SU-DHL-6 (cell line): Measurements from ENCODE around the gene CACNA1C.

Source experiments
- H2AFZ ChIP-seq: fragments of 200-600 bp; sonication (generic); 2 replicates; pipeline ENCODE4 v1.6.1; 2014; ENCODE audit warnings: low read depth, mild to moderate bottlenecking, moderate library complexity, mixed read lengths, antibody characterized with exemption, low read length; ENCODE audit not compliant: severe bottlenecking
- H3F3A ChIP-seq: fragments of 200-600 bp; shearing (Covaris generic); 2 replicates; pipeline ENCODE4 v1.6.0; 2016; ENCODE audit warnings: antibody characterized with exemption, mild to moderate bottlenecking; ENCODE audit not compliant: insufficient read depth
- H3K27ac ChIP-seq: fragments of 200-600 bp; sonication (generic); 2 replicates; pipeline ENCODE4 v1.5.1; 2016; ENCODE audit warnings: low read depth, mild to moderate bottlenecking, low read length, moderate library complexity, mixed read lengths
- H3K27me3 ChIP-seq: fragments of 200-600 bp; sonication (generic), shearing (Covaris generic); 2 replicates; pipeline ENCODE4 v1.6.0; 2014; ENCODE audit warnings: mild to moderate bottlenecking, low read length
- H3K36me3 ChIP-seq: fragments of 200-600 bp; sonication (generic); 2 replicates; pipeline ENCODE4 v1.6.1; 2014; ENCODE audit warnings: mild to moderate bottlenecking, low read length, mixed read lengths
- H3K4me2 ChIP-seq: fragments of 300-600, 200-600 bp; shearing (Covaris generic), sonication (generic); 2 replicates; pipeline ENCODE4 v1.6.0; 2014; ENCODE audit warnings: low read length, low read depth, mild to moderate bottlenecking; ENCODE audit not compliant: poor library complexity, severe bottlenecking
- H3K4me3 ChIP-seq: fragments of 200-600 bp; sonication (generic); 2 replicates; pipeline ENCODE4 v1.5.1; 2014; ENCODE audit warnings: antibody characterized with exemption, low read length, mild to moderate bottlenecking, mixed read lengths; ENCODE audit not compliant: insufficient read depth, poor library complexity, severe bottlenecking
- H3K79me2 ChIP-seq: fragments of 200-600 bp; sonication (generic); 2 replicates; pipeline ENCODE4 v1.6.1; 2014; ENCODE audit warnings: mild to moderate bottlenecking, low read length, moderate library complexity; ENCODE audit not compliant: insufficient read depth
- H3K9ac ChIP-seq: fragments of 200-600 bp; sonication (generic); 2 replicates; pipeline ENCODE4 v1.7.0; 2014; ENCODE audit warnings: mild to moderate bottlenecking, low read length
- H3K9me2 ChIP-seq: fragments of 200-600 bp; sonication (generic); replicated peaks from 2 replicates; pipeline ENCODE4 v1.6.1; 2014; ENCODE audit warnings: low read length; ENCODE audit not compliant: insufficient read depth
- H3K9me3 ChIP-seq: fragments of 200-600 bp; sonication (generic); 2 replicates; pipeline ENCODE4 v1.6.1; 2014; ENCODE audit warnings: low read length, mixed read lengths; ENCODE audit not compliant: insufficient read depth
- H4K20me1 ChIP-seq: fragments of 200-600 bp; sonication (generic); 2 replicates; pipeline ENCODE4 v1.6.1; 2014; ENCODE audit warnings: low read depth, mild to moderate bottlenecking, antibody characterized with exemption, low read length, moderate library complexity, mixed read lengths
- CTCF ChIP-seq: fragments of 200-600 bp; sonication (generic); IDR thresholded peaks from one replicate; pipeline ENCODE4 v1.5.1; 2017; ENCODE audit warnings: antibody characterized with exemption, mild to moderate bottlenecking, low read length, moderate library complexity; ENCODE audit not compliant: insufficient read depth, poor library complexity, severe bottlenecking
- EZH2phosphoT487 ChIP-seq: fragments of 200-600 bp; sonication (generic), shearing (Covaris generic); conservative IDR thresholded peaks from 2 replicates; pipeline ENCODE4 v1.6.1; 2018; ENCODE audit warnings: mild to moderate bottlenecking, antibody characterized with exemption, low read length, moderate library complexity, mixed read lengths

Gene CACNA1C

DNA sequence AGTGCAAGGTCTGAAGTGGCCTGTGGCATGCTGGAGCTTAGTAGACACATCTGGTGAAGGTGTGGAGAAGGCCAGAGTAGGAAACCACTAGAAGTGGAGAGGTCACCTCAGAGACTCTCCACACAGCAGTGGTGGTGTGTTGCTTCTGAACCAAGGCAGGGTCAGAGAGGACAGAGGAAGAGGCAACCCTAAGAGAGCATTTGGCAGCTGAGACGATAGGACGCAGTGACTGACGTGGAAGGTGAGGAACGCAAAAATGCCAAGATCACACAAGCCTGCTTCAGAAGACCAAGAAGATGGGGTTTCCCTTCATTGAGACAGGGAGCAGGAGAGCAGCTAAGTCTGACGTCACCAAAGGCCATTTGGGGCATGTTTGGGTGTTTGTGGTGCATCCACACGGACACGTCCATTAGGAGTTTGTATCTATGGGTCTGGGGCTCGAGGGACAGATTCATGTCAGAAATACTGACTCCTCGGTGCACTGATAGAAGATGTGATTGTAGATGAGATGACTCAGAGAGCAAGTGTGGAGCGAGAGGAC is 338.1 kb downstream of the CACNA1C start:
- no peaks in the 10 kb centered on the region for H3K79me2 ChIP-seq
- H3K36me3 ChIP-seq, result no peaks in the 10 kb centered on the region
- no peak for TF ChIP-seq CTCF
- TF ChIP-seq EZH2phosphoT487, result no peak
- no peak overlapping the region for H3K4me2 ChIP-seq
- no peaks in the 10 kb centered on the region for H3K27me3 ChIP-seq
- H3F3A ChIP-seq, result no peaks in the 10 kb centered on the region
- no peaks in the 10 kb centered on the region for H3K9me2 ChIP-seq
- H4K20me1 ChIP-seq, result no peaks in the 10 kb centered on the region
- H3K9ac ChIP-seq, result no peak overlapping the region
- H3K27ac ChIP-seq, result no peak overlapping the region
- no peaks in the 10 kb centered on the region for H3K9me3 ChIP-seq
- no peak overlapping the region for H2AFZ ChIP-seq
- no peak overlapping the region for H3K4me3 ChIP-seq

DNA sequence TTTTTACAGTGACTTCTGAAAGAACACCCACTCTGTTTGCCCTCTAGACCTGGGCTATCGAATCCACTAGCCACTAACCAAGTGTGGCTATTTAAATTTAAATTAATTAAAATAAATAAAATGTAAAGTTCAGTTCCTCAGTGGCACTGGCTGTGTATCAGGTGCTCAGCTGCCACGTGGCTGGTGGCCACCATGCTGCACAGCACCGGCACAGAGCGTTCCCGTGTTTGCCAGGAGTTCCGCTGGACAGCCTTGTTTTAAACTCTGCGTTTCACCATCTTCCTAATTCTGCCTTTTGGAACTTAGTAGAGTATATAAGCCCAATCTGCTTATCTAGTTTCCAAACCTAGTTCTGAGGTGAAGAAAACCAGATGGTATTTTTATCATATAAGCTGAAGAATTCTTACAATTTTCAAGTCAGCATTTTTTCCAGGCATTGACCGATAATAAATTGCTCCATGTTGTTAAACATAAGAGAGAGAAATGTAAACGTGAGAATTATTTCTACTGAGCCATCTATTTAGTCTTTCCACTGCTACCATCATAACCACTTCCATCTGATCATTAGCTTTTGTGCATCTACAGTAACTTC is 339.0 kb downstream of the CACNA1C start:
- Histone ChIP-seq H3K4me3 (no peak overlapping the region), H3K9ac (no peak overlapping the region), H3K79me2 (no peaks in the 10 kb centered on the region), H3K9me2 (no peaks in the 10 kb centered on the region), H3F3A (no peaks in the 10 kb centered on the region), H3K27ac (no peak overlapping the region), H4K20me1 (no peaks in the 10 kb centered on the region), H3K27me3 (no peaks in the 10 kb centered on the region), H3K9me3 (no peaks in the 10 kb centered on the region), H2AFZ (no peak overlapping the region), H3K36me3 (no peaks in the 10 kb centered on the region), H3K4me2 (no peak overlapping the region)
- TF ChIP-seq EZH2phosphoT487, result no peak
- TF ChIP-seq CTCF, result no peak

DNA sequence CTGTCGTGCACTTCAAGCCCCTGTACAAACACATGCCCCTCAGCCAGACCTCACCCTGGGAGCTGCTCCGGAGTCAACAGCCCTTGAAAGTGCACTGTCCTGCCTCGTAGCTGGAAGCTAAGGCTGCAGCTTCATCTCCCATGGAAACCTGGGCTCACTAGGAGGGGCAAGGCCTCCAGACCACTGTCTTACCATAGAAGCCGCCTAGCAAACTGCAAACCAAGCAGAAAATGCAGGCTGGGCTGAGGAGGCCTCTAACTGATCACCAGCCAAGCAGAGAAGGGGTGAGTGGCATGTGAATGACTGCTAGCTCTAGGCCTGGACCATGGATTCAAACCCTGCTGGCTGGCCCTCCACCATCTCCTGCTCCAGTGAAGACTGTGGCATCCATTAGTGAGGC is 340.2 kb downstream of the CACNA1C start:
- no peaks in the 10 kb centered on the region for H3K9me2 ChIP-seq
- no peaks in the 10 kb centered on the region for H3K36me3 ChIP-seq
- H3K79me2 ChIP-seq, result no peaks in the 10 kb centered on the region
- no peak overlapping the region for H2AFZ ChIP-seq
- no peak for TF ChIP-seq CTCF
- no peak for TF ChIP-seq EZH2phosphoT487
- H3K27me3 ChIP-seq, result no peaks in the 10 kb centered on the region
- no peaks in the 10 kb centered on the region for H3K9me3 ChIP-seq
- H3K4me2 ChIP-seq, result no peak overlapping the region
- no peak overlapping the region for H3K9ac ChIP-seq
- no peak overlapping the region for H3K4me3 ChIP-seq
- H3K27ac ChIP-seq, result no peak overlapping the region
- no peaks in the 10 kb centered on the region for H4K20me1 ChIP-seq
- no peaks in the 10 kb centered on the region for H3F3A ChIP-seq
